Esophagus squamous epithelium (tissue), 4 donors: ENCODE results near the gene CRHR2.

Experiments used
- POLR2A ChIP-seq, 4 donors: fragments of 450-650 bp; IDR thresholded peaks; one replicate each; pipeline ENCODE4 v1.6.1; 2017; ENCODE audit warnings: antibody characterized with exemption in 4 of 4, mild to moderate bottlenecking in 4 of 4, moderate library complexity in 3 of 4
- TF ChIP-seq, protein P1 (sequence below), 6 experiments: fragments of 450-650 bp in 4 of 6; fragments of 200-600 bp in 2 of 6; sonication (generic) in 2 of 6; IDR thresholded peaks; one replicate each; pipeline ENCODE4 v1.5.1; 2016 to 2019; ENCODE audit warnings: antibody characterized with exemption in 6 of 6, mild to moderate bottlenecking in 4 of 6, moderate library complexity in 4 of 6

- TF ChIP-seq, protein P1, sequence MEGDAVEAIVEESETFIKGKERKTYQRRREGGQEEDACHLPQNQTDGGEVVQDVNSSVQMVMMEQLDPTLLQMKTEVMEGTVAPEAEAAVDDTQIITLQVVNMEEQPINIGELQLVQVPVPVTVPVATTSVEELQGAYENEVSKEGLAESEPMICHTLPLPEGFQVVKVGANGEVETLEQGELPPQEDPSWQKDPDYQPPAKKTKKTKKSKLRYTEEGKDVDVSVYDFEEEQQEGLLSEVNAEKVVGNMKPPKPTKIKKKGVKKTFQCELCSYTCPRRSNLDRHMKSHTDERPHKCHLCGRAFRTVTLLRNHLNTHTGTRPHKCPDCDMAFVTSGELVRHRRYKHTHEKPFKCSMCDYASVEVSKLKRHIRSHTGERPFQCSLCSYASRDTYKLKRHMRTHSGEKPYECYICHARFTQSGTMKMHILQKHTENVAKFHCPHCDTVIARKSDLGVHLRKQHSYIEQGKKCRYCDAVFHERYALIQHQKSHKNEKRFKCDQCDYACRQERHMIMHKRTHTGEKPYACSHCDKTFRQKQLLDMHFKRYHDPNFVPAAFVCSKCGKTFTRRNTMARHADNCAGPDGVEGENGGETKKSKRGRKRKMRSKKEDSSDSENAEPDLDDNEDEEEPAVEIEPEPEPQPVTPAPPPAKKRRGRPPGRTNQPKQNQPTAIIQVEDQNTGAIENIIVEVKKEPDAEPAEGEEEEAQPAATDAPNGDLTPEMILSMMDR (IDR thresholded peaks at IDR 0.05), result no peak
- no peak for TF ChIP-seq POLR2A (IDR thresholded peaks at IDR 0.05)
Observed at GRCh38 chr7:30681815-30682211, 443 bp downstream of the CRHR2 start.
